ENCODE data around the gene WDR27.
A peak's percentile ranks its signal among the peaks of the same experiment; 100 is the strongest.

WDR27 gene

DNA sequence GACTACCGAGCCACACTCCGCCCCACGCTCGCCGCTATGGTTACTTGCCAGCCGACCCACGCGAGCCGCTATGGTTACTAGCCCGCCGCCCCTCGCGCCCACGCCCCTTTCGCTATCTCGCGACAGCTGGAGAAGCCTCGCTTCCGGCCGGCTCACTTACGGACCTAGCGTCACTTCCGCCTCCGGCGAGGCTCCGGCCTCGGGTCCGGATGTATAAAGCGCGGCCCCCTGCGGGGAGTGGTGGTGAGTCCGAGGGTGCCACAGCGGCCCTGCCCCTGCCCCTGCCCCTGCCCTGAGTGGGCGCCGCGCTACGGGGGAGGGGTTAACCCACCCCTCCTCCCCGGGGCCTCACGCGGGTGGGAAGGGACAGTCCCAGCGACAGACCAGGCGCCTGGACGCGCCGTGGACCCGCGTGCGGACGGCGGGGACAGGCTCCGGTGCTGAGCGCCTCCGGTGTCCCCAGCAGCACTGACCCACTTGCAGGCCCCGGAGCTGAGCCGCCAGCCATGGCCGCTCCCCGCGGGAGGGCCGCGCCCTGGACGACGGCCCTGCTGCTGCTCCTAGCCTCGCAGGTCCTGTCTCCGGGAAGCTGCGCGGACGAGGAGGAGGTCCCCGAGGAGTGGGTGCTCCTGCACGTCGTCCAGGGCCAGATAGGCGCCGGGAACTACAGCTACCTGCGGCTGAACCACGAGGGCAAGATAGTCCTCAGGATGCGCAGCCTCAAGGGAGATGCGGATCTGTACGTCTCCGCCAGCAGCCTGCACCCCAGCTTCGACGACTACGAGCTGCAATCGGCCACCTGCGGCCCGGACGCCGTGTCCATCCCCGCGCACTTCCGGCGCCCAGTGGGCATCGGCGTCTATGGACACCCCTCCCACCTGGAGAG is at the start of gene WDR27, which contains the start of gene C6orf120:
WDR27 (minus strand) TSS at position 76 of the 886 bp plus-strand sequence. CDS start 13,024 bp downstream, outside the sequence.
C6orf120 (plus strand) TSS at position 173 of the 886 bp plus-strand sequence; CDS start at position 507, 334 bp downstream.
- DNase-seq, result peak; percentile 99

DNA sequence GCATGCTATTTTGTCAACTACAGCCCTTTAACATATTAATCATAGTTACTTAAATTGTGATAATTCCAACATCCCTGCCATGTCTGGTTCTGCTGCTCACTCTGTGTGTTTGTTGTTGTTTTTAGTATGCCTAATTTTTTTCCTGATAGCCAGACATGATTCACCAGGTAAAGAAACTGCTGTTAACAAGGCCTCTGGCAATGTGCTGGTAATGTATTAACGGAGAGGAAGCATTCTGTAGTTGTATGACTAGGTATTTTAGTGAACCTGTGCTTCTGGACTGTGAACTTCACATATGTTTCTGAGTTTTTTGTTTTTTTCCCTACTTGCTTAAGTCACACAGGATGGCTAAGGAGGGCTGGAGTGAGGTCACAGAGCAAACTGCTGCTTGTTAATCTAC is 44.7 kb upstream of the WDR27 start:
- DNase-seq, result no peak

DNA sequence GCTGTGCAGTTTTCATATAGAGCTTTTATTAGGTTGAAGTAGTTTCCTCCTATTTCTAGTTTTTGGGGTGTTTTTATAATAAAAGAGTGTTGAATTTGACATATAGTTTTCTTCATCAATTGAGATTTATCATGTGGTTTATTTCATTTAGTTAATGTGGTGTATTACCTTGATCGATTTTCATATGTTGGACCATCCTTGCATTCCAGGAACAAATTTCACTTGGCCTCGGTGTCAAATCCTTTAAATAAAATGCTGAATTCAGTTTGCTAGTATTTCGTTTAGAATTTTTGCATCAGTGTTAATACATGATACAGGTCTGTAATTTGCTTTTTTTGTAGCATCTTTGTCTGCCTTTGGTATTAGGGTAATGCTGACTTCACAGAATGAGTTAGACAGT is 43.6 kb upstream of the WDR27 start:
- no peak for DNase-seq

DNA sequence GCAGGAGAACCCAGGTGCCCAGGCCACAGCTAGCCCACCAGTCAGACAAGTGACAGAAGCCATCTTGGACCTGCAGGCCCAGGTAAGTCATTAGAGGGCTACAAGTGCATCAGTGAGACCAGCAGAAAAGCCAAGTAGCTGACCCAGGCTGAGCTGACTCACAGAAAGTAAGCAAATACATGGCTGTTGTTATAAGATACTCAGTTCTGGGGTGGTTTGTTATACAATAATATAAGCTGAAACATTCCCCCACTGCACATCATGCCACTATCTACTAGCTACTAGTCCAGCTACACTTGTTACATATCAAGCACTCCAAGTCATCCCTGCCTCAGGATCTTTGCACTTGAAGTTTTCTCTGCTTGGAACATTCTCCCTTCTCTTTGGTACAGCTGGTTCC is 39.5 kb upstream of the WDR27 start:
- no peak for DNase-seq

DNA sequence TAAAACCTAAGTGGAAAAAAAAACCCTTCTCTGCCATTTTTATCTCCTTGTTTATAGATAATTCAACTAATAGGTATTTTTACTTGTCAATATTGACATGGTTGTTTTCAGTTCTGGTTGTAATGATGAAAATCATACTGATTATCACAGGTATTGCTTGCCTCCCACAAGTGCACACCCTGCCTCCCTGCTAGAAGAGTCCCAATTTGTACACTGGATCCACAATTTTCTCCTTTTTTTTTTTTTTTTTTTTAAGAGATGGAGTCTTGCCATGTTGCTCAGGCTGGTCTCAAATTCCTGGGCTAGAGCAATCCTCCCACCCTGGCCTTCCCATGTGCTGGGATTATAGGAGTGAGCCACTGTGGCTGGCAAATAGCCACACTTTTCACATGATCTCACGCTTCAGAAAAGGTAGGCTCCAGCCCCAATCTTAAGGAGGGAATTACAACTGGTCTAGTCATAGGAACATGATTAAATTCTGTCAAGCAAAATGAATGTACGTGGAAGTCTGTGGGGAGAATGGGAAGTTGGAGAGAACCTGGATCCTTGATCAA is 37.2 kb upstream of the WDR27 start:
- no peak for DNase-seq

DNA sequence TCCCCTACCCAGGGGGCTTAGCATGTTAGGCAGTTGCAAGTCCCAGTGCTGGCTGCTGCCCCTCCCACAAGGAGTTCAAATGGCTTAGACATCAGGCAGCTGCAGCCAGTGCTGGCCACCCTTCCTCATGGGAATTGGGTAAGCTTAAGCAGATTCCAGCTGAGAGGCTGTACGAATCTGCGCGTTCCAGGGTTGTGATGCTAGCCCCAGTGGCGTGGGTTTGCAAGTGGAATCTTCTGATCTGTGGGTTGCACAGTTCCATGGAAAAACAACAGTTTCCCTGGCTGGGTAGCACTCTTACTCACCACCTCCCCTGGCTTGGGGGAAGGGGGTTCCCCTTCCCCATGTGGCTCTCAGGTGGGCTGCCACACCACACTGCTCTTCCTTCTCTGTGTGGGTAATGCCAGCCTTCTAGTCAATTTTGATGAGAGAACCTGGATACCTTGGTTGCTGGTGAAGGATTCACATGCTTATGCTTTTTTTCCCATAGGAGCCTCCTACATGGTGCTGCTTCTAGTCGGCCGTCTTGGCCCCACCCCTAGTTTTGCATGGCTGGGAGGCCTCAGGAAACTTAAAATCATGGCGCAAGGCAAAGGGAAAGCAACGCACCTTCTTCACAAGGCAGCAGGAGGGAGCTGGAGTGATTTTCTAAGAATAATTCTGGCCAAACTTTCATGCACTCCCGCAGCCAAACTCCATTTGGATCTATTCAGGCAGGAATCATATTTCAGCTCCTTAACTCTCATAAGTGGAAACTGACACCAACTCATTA is 36.6 kb upstream of the WDR27 start:
- DNase-seq, result no peak

DNA sequence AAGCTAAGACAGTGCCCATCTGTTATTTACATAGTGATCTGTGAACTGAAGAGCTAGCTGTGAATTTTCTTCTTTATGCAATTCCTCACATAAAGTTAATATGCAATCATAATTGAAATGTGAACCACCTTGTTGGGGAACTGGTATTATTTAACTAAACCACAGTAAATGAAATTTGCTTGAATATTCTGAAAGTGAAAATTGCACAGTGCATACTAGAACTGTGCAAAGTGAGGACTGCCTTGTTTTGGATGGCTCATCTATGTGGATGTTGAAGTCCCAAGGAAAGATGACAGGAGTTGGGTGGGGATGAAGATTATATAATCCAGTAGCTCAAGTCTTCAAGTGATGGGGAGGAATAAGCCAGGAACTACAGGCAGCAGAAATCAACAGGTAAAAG is 28.1 kb upstream of the WDR27 start:
- DNase-seq, result no peak

DNA sequence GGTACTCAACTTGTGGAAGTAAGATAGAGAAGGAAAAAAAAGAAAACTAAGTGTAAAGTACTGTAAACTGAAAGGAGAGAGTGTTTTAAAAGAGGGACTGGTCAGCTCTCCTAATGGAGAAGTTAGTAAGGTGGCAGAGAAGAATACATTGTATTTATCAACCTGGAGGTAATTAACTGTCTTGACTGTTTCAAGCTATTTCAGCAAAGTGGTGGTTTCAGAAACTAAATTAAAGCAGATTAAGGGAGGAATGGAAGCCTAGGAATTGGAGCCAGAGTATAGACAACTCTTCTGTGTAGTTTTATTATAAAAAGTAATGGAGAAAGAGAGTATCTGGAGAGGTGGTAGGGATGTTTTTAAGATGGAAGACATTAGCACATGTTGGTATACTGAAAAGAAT is 25.1 kb upstream of the WDR27 start:
- DNase-seq, result no peak

DNA sequence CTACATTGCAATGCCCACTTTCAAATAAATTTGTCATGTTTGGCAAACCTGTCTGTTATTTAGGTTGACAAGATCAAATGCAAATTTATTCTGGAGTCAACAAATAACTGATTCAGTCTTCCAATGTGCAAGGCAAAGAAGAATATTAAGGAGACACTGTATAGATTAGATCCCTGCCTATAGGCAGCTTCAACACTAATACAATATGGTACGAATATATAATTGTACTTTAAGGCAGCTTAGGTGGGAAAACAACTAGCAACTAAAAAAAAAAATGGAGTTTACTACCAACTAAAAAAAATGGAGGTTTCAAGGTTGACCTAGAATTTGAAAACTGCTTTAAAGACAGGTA is 24.2 kb upstream of the WDR27 start:
- DNase-seq, result no peak

DNA sequence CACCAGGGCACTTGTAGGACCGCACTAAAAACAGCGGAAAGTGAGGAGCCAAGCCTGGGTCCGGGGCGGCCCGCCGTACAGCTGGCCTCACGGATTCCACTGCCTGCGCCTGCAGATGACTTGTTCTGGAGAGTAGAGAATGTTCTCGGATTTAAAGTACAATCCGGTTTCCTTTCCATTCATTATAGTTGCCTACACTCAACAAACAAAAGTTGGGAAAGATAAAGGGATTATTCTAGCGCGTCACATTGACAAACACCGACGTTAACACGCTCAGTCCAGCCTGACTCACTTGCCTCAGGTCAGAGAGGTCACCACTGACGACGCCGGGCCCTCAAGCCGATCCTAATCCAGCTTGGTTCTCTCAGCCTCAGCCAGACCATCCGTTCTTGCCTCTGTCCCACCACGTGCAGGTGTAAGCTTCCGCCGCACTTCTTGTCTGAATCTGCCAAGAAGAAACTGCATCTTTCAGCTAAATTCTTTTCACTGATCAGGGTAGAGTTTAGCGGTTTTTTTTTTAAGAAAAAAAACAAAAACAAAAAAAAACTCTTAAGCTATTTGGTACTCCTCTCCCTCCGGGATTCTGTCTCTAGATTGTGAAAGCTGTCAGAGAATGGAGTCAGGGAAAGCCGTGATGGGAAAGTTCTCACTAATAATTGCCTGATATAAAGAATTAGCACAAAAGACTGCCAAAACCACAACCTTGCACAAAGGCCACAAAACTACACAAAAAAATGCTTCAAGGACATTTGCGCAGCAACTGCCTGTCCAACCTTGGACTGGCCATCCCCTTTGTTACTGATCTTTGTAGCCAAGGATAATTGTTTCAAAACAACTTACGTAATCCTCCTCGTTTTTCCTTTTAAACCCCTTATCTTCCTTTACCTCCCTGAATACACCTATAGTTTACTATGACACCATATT is 23.6 kb upstream of the WDR27 start:
- peak; percentile 50 for DNase-seq

DNA sequence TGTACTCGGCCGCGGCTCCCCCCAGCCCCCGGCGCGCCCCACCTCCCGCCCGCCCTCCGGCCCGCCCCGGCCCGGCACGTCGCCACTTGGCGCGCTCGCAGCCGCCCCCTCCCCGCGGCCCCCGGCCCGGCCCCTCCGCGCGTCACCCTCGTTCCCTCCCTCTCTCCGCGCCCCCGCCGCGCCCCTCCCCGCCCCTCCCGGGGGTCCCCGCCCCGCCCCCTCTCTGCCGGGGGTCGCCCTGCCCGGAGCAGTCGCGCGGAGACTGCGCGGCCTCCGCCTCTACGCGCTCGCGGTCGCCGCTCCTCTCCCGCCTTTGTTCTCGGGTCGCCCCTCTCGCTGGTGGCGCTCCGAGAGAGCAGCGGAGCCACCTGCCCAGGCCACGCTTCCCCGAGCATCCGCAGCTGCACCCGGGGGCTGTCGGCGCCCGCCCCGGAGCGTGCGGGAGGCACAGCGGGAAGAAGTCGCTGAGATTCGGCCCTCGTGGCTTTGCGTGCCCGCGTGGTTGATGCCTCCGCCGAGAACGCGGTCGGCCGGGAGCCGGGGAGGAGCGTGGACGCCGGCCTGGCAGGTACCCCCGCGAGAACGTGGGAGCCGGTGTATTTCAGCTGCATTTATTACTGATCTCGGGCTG is 22.8 kb upstream of the WDR27 start, which contains the start of gene PHF10:
PHF10 (minus strand) TSS at position 7 of the 631 bp plus-strand sequence. CDS start 569 bp downstream, outside the sequence.
- peak; percentile 82 for DNase-seq

DNA sequence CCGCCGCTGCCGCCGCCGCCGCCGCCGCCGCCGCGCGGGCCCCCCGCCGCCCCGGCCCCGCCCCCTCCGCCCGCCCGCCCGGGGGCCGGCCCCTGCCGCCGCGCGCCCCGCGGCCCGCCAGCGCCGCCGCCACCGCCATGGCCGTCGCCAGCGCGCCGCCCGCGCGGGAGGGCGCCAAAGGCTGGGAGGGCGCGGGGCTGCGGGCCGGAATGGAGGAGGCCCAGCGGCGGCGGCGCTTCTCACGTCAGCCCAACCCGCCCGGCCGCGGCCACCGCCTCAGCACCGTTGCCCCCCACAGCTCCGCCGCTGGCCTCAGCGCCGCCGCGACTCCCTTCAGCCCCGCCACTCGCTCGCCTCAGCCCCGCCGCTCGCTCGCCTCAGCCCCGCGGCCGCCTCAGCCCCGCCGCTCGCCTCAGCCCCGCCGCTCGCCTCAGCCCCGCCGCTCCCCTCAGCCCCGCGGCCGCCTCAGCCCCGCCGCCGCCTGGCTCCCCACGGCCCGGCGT is 22.2 kb upstream of the WDR27 start:
- DNase-seq, result peak; percentile 64

DNA sequence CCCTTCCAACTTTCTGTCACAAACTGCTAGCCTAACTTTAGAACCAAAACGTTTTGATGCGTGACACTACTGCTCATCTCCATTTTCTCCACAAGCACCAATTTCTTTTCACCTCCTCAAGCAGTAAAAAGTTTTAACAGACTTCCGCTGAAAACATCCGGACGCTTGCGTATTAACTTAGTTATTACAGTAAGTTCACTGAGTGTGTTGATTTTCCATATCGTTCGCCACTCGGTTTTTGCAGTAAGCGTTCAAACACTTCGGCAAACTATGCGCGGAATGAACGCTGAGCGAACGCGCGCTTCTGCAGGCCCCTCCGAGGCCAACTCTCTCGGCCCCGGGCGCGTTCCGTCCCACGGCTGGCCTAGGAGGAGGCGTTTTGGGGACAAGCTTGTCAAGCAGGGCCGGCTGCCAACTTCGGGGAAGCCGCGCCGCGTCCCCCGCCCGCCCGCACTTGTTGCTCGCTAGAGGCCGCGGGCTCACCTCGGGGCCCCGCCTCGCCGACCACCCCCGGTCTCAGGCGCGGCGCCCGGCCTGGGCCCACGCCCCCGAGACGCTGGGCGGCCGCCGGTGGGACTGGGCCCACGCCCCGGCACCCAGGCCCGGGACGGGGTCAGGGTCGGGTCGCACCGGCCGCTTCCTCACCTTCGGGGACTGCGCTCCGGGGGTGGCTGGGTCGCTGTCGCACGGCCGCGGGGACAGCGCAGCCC is 21.5 kb upstream of the WDR27 start:
- DNase-seq, result peak; percentile 86

DNA sequence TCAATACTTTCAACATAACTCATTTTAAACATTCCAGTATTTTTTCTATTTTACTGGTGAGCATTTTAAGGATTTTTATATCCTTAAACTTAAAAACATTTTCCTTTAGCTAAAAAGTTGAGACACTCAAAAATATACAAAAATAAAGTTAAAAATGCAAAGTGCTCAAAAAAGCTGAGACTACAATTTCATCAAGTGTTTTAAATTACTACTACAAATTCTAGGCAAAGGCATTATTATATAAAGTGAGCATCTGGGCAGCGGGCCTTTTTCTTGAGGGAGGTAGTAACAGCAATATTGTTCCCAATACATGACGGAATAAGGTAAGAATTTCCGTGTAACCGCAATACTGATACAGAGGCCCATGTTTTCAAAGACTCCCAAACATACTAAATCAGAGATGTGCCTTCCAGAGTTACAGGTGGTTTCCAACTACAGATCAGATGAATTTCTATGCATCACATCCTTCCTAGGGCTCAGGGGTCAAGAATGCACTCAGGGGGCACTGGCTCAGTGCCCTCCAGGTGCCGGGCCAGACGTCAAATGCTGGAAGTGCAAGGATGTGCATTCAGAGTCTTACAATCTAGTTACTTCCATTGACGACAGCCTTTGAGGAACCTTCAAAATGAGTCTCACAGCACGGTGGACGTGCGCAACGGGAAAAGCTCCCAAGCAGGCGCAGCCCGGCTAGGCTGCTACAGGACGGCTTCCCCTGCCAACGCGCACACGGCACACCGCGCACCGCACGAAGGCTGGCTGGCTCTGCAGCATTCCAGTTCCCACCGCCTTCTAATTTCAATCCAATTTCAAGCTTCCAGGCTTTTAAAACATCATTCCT is 20.8 kb upstream of the WDR27 start:
- DNase-seq, result peak; percentile 69

DNA sequence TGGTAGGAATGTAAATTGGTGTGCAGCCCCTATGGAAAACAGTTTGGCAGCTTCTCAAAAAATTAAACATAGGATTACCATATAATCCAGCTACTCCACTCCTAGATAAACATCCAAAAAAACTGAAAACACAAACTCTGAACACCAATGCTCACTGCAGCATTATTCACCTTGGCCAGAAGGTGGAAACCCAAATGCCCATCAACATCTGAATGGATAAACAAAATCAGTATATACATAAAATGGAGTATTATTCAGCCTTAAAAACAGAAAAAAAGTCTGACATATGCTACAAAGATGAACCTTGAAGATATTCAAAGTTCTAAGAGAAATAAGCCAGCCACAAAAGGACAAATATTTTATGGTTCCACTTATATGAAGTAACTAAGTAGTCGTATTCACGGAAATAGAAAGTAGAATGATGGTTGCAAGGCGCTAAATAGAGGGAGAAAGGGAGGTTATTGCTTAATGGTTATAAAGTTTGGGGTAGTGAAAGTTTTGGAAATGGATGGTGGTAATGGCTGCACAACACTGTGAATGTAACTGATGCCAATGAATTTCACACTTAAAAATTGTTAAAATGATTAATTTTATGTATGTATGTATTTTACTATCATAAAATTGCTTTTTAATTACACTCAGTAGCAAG is 18.5 kb upstream of the WDR27 start:
- DNase-seq, result no peak

DNA sequence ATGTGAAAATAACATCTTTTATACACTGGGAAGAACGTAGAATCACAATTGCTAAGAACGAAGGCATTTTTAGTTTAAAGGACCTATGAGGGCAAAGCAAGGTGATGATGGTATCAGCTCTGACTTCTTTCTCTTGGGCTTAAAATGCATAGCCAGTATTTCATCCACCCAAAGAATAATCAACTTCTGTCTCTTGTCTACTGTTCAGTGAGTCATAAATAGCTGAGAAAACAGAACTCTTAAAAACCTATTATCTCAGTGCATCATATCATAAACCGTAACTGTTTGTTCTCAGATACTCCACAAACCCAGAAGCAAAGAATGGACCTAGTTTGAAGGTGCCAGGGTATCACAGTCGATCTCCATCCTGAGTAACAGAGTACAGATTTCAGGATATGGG is 17.3 kb upstream of the WDR27 start:
- no peak for DNase-seq

DNA sequence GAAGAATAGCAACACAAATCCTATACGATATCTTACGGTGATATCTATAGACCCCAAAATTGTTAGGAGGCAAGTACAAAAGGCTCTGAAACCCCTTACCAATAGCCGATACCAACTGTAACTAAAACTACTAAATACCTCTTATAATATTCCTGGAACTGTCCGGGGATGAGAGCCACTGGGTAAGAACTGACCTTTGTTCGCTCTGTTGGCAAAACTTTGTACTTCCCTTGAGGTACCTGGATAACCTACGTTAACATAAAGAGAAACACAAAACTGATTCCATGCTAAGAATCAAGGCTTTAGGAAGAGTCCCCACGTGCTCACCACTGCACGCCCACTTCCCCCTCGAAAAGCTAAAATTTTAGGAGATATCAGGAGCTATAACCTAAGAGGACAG is 12.8 kb upstream of the WDR27 start:
- DNase-seq, result no peak

DNA sequence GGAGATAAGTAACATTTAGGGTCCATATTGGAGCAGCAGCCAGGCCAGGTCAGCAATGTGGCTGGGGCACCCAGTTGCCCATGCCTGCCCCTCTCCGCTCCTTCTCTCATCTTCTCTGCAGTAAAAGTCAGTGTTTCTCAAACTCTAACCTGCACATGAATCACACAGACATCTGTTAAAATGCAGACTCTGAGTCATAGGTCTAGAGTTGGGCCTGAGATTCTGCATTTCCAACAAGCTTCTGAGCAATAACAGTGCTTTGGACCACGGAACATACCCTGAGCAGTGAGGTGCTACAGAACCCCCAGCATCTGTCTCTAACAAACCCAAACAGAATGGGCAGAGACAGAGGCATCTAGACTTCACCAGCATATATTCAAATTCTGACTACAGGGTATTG is 12.3 kb upstream of the WDR27 start:
- no peak for DNase-seq

DNA sequence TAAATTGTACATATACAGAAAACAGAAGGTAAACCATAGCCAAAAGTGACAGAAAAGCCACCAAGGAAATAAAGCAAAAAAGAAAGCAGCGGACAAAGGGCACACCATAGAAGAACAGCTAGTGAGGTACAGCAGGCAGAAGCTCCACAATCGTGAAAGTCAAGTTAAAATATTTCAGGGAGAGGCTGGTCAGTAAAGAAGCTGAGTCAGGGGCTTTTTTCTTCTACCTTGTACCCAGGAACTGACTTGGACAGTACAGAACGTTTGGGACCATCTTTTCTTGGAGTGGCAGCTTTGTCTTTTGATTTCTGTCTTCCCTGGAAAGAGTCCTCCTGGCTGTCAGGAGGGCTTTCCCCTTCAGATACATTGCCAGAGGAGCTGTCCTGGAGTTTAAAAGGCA is 8.2 kb upstream of the WDR27 start:
- no peak for DNase-seq

DNA sequence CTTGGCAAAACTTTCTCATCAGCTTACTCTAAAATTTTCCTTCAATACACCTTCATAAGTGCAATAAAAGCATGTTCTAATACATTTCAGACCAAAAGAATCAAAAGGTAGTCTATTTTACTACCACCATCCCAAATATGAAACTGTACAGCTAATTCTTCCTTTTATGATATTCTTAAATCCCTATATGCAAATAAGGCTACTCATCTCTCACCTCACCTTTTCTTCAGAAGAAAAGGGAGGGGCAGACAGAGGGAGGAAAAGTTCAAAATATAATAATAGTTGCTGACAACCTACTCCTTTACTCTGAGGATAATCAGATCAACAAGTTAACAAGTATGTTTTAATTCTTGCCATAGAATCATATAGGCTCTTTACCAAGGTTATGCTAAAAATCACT is 7.5 kb upstream of the WDR27 start:
- no peak for DNase-seq

All from hematopoietic multipotent progenitor cell treated with erythropoietin and hydrocortisone succinate and interleukin-3 and kit ligand, for 4 days (in vitro differentiated cells).